NAMALWA (cell line): Measurements from ENCODE around the gene KNCN.

ENCODE experiments used
- DNase-seq: peaks from one replicate; pipeline ENCODE4 v3.0.0-alpha.2; 2015; ENCODE audit warnings: low spot score

KNCN gene

GRCh38 chr1:46497665-46498064 lies 53.8 kb downstream of the KNCN start:
- DNase-seq, result no peak

GRCh38 chr1:46497020-46497419 lies 54.4 kb downstream of the KNCN start:
- DNase-seq, result no peak

DNA sequence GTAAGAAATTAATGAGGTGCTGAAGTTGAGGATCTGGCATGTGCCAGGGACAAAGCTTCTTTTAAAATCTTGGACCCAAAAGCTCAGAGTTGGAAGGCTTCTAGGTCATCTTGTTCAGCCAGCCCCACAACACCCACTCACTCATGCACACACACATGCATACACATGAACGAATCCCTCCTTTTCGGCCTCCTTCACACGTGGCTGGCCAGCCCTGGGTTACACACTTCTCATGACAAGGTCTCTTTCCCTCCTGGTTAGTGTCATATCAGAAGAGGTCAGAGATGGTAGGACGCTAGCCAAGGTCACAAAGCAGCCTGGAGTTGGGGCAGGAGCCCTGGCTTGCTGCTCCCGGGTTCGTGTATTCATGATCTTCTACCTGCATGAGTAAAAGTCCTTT lies 54.9 kb downstream of the KNCN start:
- no peak for DNase-seq

GRCh38 chr1:46495778-46496177 lies 55.7 kb downstream of the KNCN start:
- no peak for DNase-seq
